ENCODE data around the gene COL20A1.
"Not testable (repeated sequence)": the region's sequence is repeated elsewhere in the genome, so short reads cannot be mapped to it uniquely, and the experiment has no call there.

COL20A1 gene

DNA sequence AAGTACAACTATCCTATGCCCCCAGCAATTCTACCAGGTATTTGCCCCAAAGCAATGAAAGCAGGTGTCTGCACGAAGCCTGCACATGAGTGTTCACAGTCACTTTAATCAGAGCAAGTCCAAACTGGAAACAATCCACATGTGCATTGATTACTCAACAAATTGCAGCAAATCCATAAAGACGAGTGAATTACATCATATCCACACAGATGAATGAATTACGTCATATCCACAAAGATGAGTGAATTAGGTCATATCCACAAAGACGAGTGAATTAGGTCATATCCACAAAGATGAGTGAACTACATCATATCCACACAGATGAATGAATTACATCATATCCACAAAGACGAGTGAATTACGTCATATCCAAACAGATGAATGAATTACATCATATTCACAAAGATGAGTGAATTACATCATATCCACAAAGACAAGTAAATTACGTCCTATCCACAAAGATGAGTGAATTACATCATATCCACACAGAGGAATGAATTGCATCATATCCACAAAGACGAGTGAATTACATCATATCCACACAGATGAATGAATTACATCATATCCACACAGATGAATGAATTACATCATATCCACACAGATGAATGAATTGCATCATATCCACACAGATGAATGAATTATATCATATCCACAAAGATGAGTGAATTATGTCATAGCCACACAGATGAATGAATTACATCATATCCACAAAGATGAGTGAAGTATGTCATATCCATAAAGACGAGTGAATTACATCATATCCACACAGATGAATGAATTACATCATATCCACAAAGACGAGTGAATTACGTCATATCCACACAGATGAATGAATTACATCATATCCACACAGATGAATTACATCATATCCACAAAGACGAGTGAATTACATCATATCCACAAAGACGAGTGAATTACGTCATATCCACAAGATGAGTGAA lies 46.4 kb downstream of the COL20A1 start:
- not testable (repeated sequence) for DNase-seq

- not testable (repeated sequence) for DNase-seq
Measured at GRCh38 chr20:63340158-63340688, 47.2 kb downstream of the COL20A1 start.

DNA sequence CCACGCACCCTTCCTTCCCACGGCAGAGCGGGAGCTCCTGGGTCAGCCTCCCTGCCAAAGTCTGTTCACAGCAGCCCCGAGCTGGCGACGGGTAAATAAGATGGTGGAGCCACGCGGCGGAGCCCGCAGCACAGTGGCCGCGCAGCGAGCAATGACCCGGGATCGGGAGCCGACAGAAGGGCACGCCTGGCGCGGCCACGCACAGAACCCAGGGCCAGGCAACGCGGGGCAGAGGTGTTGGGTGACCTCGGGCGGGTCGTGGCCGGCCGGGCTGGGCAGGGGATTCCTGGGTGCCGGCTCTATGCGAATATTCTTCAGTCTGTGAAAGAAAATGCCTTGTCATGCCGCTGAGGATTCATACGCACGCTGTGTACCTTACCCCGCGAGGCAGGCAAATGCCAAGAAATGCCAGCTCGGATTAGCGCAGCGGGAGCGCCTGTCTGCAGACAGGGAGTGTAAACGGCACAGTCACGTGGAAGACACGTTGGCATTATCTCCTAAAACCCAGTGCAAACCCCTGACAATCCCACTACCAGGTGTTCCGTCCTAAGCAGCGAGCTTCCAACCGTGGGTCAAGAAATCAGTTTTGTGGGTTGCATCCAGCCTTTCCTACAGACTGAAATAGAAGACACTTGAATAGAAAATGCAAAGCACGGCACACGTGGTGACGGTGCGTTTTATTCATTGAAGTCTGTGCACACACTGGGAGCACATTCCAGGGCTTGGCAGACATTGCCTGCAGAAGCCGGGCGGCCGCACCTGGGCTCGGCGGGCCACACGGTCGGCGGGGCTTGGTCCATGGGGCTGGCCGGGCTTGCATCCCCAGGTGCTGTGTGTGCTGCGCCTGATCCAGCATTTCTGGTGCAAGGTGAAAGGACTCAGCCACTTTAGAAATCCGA lies 49.8 kb downstream of the COL20A1 start:
- DNase-seq = no peak

DNA sequence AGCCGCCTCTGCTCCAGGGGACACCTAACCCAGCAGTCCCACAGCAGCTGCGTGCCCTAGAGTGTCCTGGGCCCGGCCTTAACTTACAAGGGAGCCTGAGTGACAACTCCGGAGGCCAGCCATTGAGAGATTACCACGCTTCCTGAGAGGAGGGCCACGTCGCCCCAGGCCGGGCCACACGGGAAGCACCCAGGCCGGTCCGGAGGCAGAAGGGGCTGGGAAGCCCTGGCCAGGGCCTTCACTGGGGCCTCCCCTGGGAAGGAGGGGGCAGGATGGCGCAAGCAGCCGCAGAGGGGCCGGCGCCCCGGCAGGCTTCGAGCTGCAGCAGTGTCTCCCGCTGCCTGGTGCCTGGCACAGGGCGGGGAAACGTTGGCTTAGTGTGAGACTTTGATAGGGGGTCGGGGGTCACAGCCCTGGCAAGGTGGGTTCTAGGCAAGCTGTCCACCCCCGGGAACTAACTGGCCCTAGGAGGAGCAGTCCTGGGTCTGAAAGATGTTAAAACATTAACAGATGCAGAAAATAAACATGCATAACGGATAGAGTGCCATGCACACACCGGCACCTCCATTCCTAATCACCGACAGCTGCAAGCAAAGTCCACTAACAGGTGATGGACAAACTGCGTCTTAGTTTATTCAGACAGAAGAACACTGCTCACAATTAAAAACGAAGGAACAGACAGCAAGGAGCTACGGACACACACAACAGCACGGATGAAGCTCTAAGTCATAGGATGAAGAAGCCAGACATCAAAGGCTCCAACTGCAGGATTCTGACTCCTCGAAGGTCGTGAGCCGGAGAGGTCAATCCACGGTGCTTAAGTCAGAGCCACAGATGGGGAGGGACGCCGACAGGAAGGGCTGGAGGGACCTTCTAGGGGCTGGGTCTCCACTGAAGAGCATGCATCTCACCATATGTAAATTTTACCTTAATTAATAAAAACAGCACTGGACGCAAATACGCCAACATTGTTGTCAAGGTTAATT lies 50.8 kb downstream of the COL20A1 start:
- DNase-seq = no peak

- no peak for DNase-seq
Measured at GRCh38 chr20:63344616-63345327, 51.8 kb downstream of the COL20A1 start.

- no peak for DNase-seq
Measured at GRCh38 chr20:63345328-63346100, 52.5 kb downstream of the COL20A1 start.

DNA sequence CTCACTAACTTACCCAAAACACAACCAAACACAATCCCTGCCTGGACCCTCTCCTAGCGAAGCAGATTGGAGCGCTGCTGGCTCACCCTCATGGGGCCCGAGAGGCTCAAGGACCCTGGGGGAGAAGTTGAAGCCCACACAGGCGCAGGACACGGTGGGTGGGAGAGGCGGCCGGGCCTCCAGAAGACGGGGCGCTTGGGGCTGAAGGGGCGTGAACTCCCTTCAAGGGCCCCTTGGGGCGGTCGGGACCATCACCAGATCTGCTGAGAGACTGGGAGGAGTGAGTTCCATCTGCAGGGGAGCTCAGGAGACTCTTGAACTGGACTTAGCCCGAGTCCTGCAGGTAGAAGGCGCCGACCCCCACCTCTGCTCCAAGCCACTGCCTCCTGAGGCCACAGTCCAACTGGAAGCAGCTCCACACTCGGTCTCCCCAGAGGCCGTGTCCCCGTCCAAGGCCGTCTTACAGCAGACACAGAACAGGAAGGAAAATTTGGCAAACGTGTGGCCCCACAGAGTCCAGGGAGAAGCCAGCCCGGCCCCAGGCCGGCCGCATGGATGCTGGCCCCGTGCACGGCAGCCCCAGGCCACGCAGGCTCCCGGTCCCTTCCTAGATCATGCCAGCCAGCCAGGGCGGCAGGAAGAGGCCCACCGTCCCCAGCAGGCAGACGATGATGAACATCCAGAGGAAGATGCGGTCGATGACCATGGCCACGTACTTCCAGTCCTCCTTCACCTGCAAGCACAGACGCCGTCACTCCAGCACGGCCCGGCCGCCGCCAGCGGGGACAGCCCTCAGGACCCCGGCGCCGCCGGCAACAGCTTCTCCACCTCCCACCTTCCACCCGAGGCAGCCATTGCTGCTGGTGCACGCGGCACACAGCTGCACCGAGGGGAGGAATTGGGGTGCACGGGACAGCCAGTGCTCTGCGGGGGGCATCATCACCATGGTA lies 53.4 kb downstream of the COL20A1 start:
- DNase-seq = no peak

DNA sequence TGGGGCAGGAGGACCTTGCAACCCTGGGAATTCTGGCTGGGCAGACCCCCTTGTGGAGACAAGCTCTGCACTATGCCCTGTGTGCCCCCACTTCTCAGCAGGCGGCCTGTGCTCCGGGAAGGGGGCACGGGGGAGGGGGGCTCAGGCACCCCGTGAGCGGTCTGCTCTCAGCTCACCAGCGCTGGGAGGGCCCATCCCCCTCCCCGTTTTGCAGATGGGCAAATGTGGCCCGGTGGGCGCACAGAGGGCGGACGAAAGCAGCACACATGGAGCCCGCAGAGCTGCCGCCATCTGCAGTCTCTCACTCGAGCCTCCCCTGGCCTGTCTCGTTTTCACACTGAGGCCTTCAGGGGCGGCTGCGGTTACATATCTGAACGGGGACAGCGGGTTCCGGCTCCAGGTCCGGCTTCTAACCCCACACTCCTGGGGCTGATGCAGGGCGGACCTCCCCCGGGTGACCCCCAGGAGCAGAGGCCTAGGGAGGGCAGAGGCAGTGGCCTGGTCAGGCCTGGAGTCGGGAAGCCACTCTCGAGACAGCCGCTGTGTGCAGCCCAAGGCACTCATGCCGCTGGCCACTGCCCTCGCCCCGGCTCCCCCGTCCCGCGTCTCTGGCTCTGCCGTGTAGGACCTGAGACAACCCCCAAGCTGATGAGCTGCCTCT lies 54.2 kb downstream of the COL20A1 start:
- no peak for DNase-seq

GRCh38 chr20:63347950-63348827 lies 55.2 kb downstream of the COL20A1 start:
- no peak for DNase-seq

GRCh38 chr20:63348828-63349515 lies 56.0 kb downstream of the COL20A1 start:
- no peak for DNase-seq

DNA sequence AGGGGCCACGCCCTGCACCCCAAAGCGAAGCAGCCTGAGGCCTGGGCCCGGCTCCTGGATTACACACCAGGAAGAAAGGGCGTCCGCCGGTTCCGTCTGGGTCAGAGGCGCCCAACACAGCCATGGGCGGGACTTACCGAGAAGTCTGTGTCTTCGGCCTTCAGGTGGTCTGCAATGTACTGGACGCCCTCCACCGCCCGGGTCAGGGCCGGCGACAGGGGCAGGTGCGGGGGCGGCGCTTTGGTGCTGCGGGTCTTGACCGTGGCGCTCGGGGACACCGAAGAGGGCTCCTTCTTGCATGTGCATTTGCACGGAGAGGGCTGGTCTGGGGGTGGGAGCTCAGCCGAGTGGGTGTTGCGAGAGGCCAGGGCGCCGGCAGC lies 56.5 kb downstream of the COL20A1 start:
- DNase-seq = no peak

- DNase-seq = no peak
Measured at GRCh38 chr20:63350196-63350595, 57.2 kb downstream of the COL20A1 start.

- DNase-seq = no peak
Measured at GRCh38 chr20:63350597-63351325, 57.8 kb downstream of the COL20A1 start.

- no peak for DNase-seq
Measured at GRCh38 chr20:63351326-63351700, 58.3 kb downstream of the COL20A1 start.

DNA sequence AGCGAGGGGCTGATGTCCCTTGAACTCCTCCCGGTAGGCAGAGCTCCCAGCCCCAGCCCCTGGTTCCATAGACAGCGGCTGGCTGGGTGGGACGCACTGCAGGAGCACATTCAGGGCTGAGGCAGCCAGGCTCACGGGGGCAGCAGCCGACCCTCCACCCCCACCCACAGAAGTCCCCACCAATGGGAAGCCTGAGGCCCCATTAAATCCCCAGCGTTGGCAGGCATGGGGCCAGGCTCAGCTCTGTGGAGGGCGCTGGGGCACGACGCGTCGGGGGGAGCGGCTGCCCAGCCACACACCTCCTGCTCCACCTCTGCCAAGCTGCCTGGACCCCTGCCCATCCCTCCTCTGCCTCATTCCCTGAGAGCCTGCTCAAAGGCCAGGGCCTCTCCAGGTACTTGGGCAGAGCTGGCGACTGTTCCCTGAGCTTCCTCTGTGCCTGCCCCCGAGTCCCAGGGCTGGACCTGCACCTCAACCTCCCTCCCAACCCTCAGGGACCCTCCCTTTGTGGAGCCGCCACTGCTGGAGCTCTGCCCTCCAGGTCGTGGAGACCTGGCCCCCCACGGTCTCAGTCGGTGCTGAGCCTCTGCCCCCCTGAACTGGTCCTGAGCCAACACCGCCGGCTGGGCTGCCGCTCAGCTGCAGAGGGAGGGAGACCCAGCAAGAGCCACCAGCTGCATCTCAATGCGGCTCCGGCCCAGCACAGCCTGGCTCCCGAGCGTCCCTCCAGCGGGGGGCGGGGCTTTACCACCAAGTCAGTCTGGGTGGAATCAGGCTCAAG lies 59.0 kb downstream of the COL20A1 start:
- no peak for DNase-seq

DNA sequence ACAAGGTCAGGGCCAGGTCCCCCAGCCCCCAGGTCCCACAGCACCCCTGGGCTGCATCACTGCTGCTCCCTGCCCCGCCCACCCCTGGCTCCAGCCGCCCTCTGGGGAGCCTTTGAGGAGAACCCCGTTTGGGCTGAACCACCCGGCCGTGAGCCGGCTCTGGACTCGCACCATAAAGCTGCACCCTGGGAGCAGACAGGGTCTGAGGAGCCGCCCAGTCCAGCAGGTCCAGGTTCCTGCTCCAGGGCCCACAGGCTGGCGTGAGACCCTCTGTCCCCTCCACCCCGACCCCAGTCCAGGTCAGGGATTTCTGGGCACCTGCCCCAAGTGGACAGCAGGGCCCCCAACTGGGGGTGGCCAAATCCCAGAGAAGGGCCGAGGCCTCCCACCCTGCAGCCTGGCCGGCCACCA lies 59.8 kb downstream of the COL20A1 start:
- DNase-seq = no peak
